HG03097 (cell line): ENCODE measurements around the gene TRIM66.

ENCODE experiments used
- ATAC-seq: cut with Tn5 transposase; IDR thresholded peaks from one replicate; pipeline ENCODE4 v1.9.1; 2021; ENCODE audit not compliant: unreplicated experiment, low FRiP score

Gene TRIM66, protein sequence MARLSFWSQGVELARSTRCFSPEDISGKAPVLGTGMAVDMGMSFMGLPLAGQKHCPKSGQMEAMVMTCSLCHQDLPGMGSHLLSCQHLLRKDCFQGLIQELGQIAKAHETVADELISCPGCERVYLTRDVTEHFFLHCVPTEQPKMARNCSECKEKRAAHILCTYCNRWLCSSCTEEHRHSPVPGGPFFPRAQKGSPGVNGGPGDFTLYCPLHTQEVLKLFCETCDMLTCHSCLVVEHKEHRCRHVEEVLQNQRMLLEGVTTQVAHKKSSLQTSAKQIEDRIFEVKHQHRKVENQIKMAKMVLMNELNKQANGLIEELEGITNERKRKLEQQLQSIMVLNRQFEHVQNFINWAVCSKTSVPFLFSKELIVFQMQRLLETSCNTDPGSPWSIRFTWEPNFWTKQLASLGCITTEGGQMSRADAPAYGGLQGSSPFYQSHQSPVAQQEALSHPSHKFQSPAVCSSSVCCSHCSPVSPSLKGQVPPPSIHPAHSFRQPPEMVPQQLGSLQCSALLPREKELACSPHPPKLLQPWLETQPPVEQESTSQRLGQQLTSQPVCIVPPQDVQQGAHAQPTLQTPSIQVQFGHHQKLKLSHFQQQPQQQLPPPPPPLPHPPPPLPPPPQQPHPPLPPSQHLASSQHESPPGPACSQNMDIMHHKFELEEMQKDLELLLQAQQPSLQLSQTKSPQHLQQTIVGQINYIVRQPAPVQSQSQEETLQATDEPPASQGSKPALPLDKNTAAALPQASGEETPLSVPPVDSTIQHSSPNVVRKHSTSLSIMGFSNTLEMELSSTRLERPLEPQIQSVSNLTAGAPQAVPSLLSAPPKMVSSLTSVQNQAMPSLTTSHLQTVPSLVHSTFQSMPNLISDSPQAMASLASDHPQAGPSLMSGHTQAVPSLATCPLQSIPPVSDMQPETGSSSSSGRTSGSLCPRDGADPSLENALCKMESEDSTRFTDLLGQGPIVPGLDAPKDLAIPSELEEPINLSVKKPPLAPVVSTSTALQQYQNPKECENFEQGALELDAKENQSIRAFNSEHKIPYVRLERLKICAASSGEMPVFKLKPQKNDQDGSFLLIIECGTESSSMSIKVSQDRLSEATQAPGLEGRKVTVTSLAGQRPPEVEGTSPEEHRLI (N-terminal part only)

GRCh38 chr11:8682303-8683114, at the start of gene TRIM66, which contains the start of gene RPL27A:
Gene TRIM66, minus strand, starts transcription at chr11:8682665. Its CDS starts 10,391 bp downstream, at chr11:8672274.
Gene RPL27A, plus strand, starts transcription at chr11:8682792. Its CDS starts 22 bp downstream, at chr11:8682814.
- peak; percentile 92 for ATAC-seq

DNA sequence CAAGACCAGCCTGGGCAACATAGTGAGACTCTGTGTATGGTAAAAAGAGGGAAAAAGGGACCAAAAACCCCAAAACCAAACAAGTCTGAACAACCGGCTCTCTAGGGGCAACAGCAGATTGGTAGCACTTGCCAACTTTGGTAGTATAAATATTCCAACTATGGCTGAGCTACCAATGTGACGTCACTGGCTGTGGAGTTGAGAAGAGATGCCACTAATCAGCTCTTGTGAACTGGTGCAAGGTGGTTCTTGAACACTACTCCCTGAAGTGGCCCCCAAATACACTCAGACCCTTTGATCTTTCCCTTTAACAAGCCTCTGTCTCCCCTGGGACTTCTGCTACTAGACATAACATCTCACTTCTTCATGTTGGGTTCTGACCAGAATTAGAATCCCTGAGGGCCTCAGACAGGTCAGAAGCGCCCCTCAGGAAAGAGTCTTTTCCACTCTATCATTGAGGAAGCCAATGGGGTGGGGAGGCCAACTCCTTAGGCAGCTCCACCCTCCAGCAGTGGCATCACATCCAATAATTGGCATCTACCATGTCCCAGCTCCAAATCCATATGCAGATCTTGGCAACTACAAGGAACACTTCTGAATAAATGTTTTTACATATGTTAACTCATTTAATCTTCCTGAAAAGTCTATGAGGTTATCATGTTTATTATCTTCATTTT, 49.3 kb upstream of the TRIM66 start:
- no peak for ATAC-seq

GRCh38 chr11:8730697-8731020, 48.2 kb upstream of the TRIM66 start:
- ATAC-seq, result no peak

DNA sequence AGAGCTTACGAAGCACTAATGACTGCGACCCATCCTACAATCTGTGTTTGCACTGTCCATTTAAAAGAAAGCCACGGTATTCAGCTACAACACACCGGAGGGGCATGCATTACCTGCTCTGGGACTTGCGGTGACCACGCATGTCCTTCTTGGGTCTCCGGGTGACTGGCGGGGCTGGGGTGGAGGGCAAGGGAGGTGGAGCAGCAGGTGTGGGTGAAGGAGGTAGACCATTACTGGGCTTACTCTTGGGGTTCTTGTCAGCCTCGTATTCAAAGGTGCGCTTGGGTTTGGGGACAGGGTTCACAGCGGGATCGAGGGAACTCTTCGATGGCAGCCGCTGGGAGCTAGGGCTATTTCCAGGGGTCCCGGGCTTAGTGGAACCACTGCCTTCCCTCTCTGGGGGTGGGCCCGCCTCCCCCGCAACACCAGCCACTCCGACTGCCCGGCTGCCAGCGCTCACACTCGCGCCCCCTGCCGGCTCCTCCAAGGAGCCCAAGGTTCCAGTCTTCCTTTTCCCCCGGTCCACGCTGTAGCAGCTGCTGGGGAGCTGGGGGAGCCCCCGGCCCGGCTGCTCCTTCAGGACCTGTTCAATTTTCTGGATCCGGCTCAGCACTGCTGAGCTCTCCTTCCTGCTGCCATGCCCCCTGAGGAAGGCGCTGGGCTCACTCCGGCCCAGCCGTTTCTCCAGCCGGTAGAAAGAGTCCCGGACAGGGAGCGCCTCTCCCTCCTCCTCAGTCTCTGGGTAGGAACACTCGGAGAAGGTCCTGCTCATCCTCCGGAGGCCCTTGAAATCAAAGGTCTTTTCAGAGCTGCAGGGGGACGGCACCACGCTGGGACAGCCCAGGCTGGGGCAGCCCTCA, 47.6 kb upstream of the TRIM66 start:
- no peak for ATAC-seq

- no peak for ATAC-seq
Measured at GRCh38 chr11:8729067-8729466, 46.6 kb upstream of the TRIM66 start.

- ATAC-seq, result no peak
Measured at GRCh38 chr11:8728563-8728962, 46.1 kb upstream of the TRIM66 start.

GRCh38 chr11:8726395-8726794, 43.9 kb upstream of the TRIM66 start:
- no peak for ATAC-seq

DNA sequence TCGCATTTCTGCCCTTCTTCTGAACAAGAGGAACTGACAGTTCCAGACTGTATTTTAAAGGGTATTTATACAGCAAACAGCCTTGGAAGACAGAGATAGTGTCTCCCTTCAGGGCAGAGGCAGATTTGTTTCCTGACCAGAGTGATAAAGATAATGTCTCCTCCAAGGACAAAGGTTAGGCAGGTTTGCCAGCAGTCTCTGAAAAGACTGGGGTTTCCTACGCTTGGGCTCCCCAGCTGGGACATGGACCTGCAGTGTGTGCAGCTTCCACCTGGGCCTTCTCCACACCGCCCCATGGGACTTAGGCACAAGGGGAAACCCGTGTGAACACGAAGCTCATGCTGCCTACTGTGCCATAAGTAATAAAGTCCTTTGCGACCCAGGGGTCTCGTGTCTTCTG, 42.2 kb upstream of the TRIM66 start:
- ATAC-seq, result no peak

- no peak for ATAC-seq
Measured at GRCh38 chr11:8723711-8724110, 41.2 kb upstream of the TRIM66 start.

DNA sequence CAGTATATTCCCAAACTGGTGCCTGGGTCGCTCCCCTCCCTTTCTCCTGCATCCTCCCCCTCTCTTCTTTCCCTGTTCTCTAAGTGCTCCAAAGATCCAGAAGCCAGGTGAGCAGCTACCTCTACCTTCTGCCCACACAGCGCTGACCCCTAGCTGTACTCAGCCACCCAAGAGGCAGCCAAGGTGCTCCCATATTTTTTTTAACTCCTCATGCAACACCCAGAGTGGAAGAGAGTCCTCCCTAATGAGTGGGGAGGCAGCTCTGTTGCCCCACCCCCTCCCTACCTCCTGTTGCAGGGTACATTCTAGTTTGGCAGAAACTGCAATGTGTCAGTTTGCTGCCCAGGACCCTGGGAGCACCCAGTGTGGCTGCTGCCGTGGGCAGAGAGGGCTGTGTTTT, 40.3 kb upstream of the TRIM66 start:
- ATAC-seq, result no peak

GRCh38 chr11:8721609-8722500, 39.4 kb upstream of the TRIM66 start:
- ATAC-seq, result no peak

DNA sequence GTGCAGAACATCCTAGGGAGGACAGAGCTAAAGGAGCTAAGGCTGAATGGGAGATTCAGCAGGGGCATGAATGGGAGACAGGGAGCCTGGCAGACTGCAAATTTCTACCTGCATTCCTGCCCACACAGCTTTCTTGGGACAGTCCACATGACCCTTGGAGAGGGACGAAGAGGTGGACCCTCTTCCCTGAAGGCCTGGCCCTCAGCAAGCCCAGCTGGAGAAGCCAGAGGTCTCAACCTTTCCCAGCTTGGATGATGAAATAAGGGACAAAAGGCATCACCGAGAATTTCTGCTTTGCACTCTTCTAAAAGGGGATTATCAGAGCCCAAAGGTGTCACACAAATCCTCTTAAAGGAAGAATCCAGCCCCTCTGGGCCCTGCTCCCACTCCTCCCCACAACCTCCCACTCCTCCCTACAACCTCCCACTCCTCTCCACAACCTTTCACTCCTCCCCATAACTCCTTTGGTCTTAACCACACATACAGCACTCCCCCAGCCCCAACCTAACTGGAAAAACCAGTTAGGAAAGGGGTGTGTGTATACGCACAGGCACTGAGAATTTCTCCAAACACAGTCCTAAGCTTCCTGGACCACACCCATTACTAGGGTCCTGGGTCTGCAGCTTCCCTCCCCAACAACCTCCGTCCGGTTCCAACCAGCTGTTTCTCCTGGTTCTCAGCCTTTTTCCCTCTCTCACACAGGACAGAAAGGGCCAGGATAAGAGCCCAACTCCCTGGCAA, 38.6 kb upstream of the TRIM66 start:
- ATAC-seq, result no peak

DNA sequence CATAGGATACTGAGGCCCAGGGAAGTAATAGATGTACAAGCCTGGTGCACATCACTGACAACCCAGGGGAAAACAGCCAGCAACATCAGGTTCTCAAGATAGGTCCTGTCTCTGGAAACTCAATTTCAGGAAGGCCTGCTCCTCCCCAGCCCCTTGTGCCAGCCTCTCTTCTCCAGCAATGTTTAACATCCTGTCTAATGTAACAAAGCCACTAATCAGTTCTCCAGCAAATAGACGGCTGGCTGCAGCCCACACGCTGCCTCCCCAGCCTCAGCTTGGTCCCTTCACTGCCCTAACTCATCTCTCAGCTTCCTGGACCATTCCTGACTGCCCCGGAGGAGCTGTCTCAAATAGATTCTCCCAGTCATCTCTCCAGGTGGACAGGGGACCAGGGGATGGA, 37.9 kb upstream of the TRIM66 start:
- no peak for ATAC-seq

DNA sequence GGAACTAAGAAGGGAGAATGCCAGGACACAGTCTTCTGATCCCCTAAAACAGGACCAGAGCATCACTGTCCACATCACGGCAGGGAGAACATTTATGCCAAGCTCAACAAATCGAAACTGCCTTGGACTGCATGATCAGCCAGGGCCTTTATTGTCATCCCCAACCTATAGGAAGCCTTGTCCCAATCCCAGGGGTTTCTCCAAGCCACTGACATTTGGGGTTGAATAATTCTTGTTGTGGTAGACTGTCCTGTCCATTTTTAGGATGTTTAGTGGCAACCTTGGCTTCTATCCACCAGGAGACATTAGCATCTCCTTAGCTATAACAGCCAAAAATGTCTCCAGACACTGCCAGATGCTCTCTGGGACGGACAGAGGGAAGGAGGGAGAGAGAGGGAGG, 37.3 kb upstream of the TRIM66 start:
- ATAC-seq, result no peak

- no peak for ATAC-seq
Measured at GRCh38 chr11:8719211-8719649, 36.8 kb upstream of the TRIM66 start.

DNA sequence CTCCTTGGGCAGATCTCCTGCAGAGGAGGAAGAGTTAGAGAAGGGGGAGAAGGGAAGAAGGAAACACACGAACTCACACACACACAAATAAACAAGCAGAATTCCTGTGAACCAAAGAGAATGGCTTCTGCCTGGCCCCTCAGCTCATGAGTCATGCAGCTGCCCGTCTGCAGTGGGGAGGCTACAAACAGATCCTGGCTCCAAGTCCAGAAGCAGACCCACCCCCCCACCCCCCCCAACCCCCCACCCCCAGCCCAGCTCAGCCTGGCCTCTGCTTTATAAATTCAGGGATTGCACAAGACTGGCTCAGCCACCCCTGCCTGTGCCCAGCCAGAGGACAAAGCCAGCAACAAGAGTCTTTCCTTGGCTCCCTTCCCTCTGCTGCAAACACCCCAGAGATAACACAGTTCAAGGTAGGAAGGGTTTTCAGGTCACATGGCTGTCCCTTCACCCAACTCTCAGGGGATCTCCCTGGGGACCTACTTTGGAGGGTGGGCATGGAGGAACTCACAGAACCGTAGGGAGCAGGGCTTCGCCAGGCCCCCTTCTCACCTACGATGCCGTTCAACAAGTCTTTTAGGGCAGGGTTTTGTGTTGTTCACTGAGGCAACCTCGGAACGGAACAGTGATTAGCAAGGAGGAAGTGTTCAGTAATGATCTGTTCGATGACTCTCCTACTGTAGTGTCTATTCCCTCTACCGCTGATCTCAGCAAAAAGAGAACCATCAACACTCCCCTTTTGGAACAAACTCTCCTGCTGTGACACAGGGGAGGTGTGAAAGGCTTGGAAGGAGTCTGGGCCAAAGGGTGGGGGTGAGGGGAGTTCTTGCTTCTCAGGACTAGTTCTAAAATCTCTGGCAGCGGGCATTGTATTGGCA, 35.6 kb upstream of the TRIM66 start:
- ATAC-seq, result no peak
